Activated CD4-positive, alpha-beta T cell treated with anti-CD3 and anti-CD28 coated beads, Interleukin-2, amount 50 U/mL, for 1 hour (primary cell): ENCODE results near the gene CDH13.

ENCODE experiments used
- DNase-seq: peaks from one replicate; pipeline ENCODE4 v3.0.0-alpha.2; 2020

Gene CDH13

DNA sequence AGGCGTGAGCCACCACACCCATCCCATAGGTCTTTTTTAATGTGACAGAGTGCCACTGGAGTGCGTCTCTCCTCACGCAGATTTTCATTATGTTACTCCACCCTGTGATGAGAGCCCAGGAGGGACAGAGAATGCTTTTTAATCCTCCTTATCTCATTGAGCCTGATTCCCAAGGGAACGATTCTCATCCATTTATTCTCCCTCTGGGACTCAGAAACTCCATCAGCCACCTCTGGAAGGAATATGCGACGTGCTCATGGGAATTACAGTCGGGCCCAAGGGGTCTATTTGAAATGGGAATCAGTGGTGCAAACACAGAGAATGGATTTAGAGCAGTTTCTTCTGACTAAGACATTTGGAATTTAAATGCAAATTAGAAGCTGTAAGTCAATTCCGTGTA is 1025.1 kb downstream of the CDH13 start:
- DNase-seq: no peak

DNA sequence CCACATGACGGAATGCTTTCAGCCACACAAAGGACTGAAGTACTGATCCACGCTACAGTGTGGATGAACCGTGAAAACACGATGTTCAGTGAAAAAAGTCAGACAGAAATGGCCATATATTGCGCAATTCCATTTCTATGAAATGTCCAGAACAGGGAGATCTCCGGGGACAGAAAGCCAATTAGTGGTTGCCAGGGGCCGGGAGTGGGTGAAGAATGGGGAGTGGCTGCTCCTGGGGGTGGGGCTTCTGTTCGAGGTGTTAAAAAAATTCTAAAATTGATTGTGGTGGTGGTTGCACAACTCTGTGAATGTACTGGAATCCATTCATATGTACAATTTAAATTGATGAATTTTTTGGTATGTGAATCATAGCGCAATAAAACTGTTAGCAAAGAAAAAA is 1026.2 kb downstream of the CDH13 start:
- no peak for DNase-seq

DNA sequence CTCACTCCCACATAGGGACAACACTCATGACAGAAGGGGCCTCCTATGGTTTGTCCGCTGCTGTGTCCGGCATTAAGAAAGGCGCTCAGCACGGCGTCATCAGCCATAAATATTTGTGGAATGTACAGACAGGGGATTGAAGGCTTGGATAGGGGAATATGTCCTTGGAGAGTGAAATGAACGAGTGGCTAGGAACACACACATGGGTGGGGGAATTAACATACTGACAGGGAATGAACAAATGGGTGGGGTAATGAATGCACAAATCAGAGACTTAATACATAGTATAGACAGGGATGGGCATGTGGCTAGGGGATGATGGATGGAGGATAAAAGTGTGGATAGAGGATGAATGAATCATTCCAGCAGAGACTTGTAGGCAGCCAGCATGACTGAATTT is 1027.0 kb downstream of the CDH13 start:
- no peak for DNase-seq

DNA sequence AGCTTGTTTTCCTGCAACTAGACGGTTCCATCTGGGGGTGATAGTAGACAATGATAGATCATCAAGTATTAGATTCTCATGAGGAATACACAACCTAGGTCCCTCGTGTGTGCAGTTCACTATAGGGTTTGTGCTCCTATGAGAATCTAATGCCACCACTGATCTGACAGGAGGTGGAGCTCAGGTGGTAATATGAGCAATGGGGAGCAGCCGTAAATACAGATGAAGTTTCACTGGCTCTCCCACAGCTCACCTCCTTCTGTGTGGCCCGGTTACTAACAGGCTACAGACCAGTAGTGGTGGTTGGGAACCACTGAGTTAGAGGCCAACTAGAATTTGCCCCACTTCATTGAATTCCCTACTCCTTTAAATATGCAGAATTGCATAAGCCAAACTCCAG is 1033.5 kb downstream of the CDH13 start:
- DNase-seq: no peak

DNA sequence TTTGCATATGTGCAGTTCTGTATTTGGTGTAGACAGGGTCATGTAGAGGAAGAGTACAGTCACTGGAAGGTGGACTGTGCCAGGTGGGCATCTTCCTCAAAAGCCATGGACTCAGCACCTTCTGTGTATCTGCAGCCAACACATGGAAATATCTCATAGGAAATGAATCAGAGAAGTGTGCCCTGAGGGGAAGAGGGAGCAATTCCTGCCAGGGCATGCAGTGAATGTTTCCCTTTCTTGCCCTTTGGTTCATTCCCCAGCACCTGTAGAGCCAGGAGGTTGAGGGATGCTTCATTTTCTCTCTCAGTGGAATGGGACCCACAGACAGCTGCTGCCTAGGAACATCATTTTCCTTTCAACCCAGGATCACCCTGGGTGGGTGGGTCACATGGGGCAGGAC is 1034.9 kb downstream of the CDH13 start:
- no peak for DNase-seq

DNA sequence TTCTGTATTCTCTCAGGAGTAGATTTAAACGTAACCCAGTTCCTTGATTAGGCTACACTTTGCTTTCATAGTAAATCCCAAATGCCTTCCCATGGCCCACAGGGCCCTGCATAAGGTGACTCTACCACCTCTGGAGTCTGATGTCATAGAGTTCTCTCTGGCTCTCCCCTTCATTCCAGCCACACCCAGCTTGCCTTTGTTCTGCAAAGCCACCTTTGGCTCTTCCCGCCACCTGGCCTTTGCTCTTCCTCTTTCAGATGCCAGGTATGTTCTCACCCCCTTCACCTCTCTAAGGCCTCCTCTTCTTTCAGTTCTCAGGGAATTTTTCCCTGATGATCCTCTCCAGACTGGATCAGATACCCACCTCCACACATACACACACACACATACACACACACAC is 1039.7 kb downstream of the CDH13 start:
- no peak for DNase-seq

DNA sequence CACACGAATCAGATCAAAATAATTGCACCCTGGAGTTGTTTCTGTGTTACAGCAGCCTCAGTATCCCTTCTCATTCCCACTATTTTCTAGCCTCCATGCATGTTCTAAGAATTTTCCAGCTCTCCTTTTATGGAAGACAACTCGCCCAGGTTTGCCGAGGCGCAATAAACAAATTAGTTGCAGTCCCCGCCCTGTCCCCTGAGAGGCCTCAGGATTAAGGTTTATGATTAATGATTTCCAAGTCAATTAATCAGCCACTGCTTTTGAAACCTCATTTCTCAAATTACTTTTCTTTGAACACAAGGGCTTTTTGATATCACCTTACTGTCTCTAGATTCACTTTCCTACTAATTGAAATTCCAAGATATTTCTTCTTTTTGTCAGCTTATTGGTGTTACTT is 1042.7 kb downstream of the CDH13 start:
- no peak for DNase-seq

DNA sequence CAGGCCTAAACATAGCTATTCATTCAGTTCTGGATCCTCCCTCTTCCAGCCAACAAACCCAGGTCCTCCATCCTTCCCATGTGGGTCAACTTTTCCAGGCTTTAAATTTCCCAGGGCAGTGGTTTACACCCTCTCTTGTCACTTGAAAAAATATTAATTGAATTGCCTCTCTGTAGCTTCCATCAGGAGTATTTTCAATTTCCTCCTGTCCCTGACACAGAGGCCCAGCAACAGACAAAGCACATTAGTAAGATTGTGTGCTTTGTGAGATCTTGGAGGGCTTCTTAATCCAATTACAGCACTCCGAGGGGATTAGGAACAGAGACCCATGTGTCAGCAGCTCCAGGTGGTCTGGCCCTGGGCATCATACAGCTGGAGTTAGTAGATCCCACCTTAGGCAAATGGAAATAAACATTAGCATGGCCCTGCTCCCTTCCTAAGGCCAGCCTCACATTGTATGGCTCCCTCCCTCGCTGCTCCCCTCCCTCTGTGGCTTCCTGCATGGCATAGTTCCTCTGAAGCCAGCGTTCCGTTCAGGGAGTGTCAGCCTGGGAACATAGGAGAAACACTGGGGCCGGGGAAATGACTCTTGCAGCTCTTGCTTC is 1048.3 kb downstream of the CDH13 start:
- DNase-seq: no peak

DNA sequence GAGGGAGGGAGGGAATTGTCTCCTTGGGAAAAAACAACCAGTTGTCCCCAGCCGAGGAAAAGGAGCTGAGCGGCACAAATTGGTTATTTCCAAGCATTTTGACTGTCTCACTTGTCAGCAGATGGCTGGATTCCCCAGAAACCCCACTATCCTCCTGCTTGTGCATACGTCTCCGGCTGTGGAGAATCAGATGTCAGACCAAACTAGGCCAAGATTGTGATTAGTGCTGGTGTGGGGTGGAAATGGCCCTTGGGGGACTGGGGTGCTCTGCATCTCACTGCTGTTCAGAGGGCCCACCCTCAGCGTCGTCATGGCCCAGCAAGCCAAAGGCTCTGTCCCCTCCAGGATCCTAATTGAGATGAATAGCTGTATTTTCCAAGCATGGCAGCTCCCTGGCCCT is 1049.3 kb downstream of the CDH13 start:
- no peak for DNase-seq

DNA sequence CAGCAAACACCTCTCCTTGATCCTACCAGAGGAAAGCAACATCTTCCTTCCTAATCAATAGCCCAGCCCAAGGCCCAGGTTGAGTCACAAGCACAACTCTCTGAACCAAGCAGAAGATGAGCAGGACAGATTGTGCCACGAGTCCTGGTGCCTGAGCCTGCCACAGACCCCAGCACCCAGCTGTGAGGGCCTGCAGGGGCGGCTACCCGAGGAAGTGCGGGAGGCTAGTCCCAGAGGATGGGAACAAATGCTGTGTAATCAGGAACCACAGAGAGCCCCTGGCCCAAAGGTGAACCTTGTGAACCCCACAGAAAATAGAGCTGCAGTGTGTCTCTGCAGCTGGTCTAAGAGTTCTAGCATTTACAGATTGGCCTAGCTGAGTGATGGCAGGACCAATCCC is 1054.2 kb downstream of the CDH13 start:
- DNase-seq: no peak

DNA sequence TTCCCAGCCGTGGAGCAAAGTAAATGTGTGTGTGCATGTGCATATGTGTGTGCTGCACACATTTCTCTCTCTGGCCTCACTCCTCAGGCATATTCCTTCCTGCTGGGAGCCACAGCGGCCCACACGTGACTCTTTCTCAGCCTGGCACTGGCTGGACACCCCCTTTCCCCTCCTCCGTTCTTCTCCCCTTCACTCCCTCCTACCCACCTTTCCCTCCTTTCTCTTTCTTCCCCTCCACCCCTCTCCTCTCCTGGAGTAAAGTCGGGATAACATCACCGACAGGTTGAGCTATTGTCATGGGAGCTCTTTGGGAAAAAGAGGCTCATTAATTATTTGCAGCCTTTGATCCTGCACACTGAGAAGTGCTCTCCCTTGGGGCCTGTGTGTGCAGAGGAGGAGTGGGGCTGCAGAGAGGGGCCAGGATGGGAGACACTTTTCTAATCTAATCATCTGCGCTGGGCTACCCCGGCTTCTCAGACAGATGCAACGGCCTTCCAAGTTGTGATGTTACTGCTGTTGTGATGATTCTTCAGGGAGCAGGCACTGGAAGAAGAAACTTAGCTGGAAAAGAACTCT is 1054.7 kb downstream of the CDH13 start:
- DNase-seq: no peak

DNA sequence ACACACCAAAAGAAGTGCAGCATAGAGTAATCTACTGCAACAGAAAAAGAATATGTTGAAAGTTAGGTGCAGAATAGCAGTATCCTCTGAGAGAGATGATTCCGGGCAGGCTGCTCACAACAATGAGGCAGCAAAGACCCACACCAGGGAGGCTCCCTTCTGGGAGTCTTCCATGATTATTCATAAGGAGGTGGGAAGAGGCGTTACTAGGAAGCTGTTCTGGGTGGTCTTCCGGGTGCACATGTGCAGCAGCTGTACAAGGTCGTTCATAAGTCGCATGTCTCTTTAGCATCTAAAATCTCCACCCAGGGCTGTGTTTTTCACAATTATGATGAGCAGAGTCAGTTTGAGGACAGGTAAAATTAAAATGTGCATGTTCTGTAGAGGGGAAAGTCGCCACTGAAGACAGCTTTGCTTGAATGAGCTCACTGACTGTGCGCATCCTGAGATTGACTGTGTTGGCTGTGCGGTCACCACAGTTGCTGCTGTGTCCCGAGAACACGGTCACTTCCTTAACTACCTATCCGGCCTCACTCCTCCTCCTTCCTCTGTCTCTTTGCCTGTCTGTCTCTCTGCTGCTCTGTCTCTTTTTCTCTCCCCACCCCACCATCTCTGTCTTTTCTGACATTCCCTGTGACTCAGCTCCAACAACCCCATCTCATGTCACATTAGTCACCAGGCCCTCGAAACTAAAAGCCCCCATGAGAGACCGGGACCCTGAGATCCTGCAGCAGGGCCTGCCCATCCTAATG is 1055.5 kb downstream of the CDH13 start:
- DNase-seq: no peak

DNA sequence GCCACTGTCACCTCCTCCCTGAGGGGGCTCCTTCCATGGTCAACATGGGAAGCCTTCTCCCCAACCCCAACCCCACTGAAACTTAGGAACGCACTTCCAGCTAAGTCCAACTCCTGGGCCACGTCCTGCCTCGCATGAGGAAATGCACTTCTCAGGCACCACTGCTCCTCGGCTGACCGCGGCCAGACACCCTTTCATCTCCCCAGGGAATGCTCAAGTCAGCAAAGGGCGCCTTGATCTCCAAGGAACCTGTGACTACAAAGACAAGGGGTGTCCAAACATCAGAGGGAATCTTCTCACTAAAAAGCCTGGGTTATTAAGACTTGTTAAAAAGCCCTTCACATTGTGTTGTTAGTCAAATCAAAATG is 1056.1 kb downstream of the CDH13 start:
- DNase-seq: no peak

DNA sequence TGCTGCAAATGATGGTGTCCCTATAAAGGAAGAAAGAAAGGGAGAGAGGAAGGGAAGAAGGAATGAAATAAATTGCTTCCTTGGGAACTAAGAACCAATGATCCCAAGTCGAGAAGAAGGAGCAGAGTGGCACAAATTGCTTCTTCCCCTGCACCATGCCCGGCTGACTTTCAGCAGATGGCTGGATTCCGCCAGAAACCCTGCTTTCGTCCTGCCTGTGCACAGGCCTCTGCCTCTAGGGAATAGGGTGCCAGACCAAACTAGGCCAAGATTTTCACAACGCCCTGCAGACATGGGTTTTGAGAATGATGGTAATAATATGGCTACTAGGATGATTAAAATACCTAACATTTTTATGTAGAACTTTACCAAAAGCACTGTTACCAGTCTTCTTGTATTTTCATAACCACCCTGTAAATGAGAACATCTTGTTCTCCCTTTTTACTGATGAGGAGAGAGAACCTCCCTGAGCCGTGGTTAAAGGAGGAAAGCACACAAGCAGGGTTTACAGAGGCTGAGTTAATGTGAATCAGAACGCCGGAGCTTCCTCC is 1058.9 kb downstream of the CDH13 start:
- no peak for DNase-seq

DNA sequence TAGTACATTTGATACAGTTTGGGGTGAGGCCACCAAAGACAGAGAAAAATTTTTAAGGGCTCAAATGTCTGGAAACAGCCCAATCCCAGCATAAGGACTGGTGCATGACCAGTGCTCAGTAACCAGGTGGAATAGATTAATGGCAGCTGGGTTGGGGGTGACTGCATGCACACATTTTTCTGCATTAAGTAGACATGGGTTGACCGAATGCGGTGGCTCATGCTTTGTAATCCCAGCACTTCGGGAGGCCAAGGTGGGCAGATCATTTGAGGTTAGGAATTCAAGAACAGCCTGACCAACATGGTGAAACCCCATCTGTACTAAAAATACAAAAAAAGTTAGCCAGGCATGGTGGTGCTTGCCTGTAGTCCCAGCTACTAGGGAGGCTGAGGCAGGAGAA is 1060.0 kb downstream of the CDH13 start:
- DNase-seq: no peak

DNA sequence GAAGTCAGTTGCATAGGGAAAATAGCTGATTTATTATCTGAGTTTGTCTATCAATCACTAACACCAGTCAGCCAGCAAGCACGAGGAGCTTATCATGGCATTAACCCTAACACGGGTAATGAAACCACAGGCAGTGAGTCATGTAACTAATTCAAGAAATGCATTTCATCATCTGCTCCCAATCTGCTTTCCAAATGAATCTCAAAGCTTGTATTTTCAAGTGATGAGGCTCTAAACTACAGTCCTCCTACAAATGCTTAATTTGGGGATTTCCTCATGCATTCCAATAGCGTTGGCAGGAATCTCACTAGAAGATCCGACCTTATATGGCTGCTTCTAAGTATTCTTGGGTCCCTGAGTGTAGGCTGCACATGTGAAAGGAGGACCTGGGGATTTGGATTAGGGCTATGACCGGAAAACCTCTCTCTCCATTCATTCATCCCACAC is 1062.6 kb downstream of the CDH13 start:
- DNase-seq: no peak

DNA sequence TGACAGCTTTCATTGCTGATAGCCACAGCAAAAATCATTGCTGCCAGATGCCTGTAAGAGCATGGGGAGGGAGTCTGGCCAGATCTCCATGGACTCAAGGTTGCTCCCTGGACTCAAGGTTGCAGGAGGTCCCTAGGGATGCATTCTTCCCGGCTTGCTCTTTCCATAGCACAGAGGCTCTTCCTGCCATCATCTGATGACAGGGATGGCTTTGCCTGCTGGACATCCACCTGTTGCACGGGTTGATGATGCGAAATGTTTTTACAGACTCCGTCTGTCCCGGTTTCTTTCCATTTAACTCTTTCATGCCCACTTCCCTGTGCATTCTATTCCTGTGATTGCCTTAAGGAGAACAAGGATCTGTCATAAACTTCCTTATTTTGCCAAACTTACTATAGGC is 1065.5 kb downstream of the CDH13 start:
- no peak for DNase-seq

DNA sequence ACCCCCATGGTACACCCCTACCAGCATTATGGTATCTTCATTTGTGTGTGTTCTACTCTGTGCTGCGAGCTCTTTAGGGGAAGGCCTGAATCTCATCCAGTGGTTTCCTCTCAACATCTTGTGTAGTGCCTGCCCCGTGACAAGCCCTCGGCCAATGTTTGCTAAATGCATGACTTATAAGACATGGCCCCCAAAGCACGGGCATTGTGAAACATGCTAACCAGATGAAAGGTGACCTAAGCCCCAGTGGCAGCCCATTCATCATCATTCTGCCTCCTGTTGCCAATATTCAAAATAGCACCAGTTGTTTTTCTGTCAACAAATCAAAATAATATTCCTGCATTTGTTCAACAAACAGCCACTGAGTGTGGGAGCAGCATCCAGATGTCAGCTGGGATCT is 1072.2 kb downstream of the CDH13 start:
- no peak for DNase-seq

DNA sequence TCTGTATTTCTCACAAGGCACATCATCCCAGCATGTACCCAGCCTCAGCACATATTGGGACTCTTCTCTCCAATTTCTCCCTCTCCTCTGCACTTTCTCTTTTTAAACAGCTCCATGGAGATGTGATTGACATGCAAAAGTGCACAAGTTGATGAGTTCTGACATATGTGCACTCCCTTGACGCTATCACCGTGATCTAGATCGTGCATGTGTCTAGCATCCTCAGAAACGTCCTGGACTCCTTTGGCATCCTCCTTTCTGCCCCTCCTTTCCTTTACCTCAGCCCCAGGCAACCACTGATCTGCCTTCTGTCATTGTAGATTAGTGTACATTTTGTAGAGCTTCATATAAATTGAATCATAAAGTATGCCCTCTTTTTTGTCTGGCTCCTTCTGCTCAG is 1073.0 kb downstream of the CDH13 start:
- DNase-seq: no peak

DNA sequence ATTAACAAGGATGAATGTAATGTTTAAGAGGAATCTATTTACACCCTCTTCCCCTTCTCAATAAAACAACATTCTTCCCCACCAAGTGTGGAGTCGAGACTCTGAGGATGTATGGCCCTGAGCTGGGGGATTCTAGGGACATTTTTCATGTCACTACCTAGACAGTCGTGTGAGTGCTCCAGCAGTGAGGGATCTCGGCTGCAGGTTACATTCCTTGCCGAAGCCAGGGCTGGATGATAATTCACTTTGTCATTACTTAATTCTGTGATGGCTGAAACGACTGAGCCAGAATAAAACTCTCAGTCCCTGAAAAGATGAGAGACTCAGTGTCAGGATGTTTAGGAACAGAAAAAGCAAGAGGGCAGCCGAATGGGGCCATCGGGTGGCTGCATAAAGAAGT is 1074.1 kb downstream of the CDH13 start:
- DNase-seq: no peak

DNA sequence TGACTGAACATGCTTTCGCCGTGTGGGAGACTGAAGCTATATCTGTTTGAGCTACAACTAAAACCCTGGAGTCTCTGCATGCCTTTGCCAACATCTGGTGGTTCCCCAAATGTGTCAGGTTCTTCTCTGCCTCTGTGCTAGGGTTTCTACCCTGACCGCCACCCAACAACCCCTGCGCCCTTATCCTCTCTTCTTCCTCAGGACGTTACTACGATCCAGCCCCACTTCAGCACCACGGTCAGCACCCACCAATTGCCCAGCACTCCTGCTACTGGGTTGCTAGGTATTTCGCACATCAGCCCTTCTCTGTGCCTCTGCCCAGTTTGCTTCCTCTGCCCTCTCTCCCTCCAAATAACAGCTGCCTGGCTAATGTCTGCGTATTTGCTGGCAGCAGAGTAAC is 1074.7 kb downstream of the CDH13 start:
- no peak for DNase-seq

DNA sequence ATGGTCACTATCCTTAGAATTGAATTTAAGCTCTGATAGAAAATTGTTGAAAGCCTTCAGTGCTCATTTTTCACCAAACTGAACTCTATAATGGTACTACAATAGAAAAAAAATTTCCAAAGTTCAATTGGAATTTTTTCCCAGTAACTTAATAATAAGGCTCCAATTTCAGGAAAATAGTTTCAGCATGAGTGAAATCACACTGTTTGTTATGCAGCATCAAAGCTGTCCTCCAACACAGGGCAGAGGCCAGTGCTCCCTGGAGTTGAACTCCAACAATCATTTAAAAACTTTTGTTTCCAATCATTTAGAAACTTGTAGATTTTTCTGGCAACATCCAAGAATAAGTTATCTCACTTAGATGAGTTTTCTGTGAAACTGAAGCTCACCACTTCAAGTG is 1077.9 kb downstream of the CDH13 start:
- no peak for DNase-seq

DNA sequence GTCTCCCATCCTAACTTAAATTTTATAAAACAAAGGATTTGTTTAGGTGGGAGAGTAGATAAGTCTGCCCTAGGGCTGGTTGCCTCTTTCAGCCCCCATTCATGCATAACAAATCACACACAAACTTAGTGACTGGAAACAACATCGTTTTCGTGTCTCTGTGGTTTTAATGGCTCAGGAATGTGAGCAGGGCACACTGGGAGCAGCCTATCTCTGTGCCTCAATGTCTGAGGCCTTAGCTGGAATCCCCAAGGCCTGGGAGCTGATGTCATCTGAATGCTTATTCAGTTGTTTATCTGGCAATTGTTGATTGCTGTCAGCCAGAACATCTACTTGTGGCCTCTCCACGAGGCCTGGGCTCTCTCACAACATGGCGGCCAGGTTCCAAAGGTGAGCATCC is 1079.1 kb downstream of the CDH13 start:
- no peak for DNase-seq

DNA sequence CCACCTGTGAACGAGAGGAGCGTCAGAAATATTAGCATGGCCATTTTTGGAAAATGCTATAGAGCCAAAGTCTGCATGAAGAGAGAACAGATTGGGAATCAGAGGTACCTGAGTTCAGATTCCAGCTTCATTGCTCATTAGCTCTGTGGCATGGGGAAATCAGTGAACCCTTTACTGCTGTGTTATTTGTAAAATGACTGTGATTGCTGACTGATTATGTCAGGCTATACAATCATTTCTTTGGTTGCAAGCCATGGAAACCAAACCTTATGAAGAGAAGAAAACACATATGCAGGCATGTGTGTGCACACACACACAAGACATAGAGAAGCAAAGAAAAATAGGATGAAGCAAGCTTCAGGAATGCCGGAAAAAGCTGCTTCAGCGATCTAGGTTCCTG is 1079.6 kb downstream of the CDH13 start:
- DNase-seq: no peak

DNA sequence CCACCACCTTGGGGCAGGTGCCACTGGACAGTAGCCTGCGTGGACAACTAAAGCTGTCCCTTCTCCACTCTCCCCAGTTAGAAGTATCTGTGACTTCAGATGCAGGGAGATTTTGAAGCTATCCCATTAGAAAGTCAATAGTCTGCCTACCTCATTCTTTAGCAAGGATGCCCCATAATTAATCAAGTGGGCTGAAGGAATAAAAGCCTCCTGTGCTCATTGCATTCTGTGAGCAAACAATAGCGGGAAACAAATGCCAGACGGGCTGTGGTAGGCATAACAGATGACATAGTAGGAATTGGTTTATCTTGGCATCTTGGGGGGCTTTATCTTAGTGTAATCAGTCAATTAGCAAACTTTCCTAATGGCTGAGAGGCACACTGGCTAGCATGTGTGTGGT is 1084.3 kb downstream of the CDH13 start:
- no peak for DNase-seq
